Liver (tissue), 9 donors: ENCODE data around the gene MB21D2. TPM values are rescaled to one million over a fixed set of nuclear protein-coding genes. Genes with fewer than 3 reads are reported as not detected.

Experiments used
- DNase-seq: peaks from one replicate; pipeline ENCODE4 v3.0.0-alpha.2; 2017; ENCODE audit warnings: low spot score
- H3K27ac ChIP-seq, 2 donors: one replicate each; pipeline ENCODE4 v1.7.0; 2013; ENCODE audit warnings: inconsistent platforms in 2 of 2, low read length in 2 of 2, control low read depth in 1 of 2, low read depth in 1 of 2, mild to moderate bottlenecking in 1 of 2
- H3K27me3 ChIP-seq, 4 donors: one replicate each; pipeline versions ENCODE4 v1.6.1 to v1.7.0; 2013; ENCODE audit warnings: low read length in 3 of 4, inconsistent platforms in 1 of 4, mild to moderate bottlenecking in 1 of 4, moderate library complexity in 1 of 4; ENCODE audit not compliant: control insufficient read depth in 4 of 4, insufficient read depth in 4 of 4
- H3K36me3 ChIP-seq, 4 donors: one replicate each; pipeline versions ENCODE4 v1.6.1 to v1.7.0; 2013; ENCODE audit warnings: low read length in 3 of 4, mild to moderate bottlenecking in 3 of 4, low read depth in 1 of 4, moderate library complexity in 1 of 4; ENCODE audit not compliant: control insufficient read depth in 4 of 4, insufficient read depth in 3 of 4
- H3K4me1 ChIP-seq, 4 donors: one replicate each; pipeline versions ENCODE4 v1.6.1 to v1.7.0; 2013; ENCODE audit warnings: low read length in 3 of 4, mild to moderate bottlenecking in 3 of 4, moderate library complexity in 1 of 4; ENCODE audit not compliant: control insufficient read depth in 4 of 4, insufficient read depth in 4 of 4
- H3K4me3 ChIP-seq, 3 donors: one replicate each; pipeline versions ENCODE4 v1.6.1 to v1.7.0; 2013; ENCODE audit warnings: low read length in 3 of 3, control low read depth in 1 of 3, low read depth in 1 of 3, mild to moderate bottlenecking in 1 of 3
- H3K9ac ChIP-seq, 2 donors: one replicate each; pipeline ENCODE4 v1.7.0; 2013; ENCODE audit warnings: low read length in 2 of 2, mild to moderate bottlenecking in 2 of 2, moderate library complexity in 2 of 2, control low read depth in 1 of 2, low read depth in 1 of 2
- H3K9me3 ChIP-seq, 4 donors: one replicate each; pipeline versions ENCODE4 v1.6.1 to v1.7.0; 2013; ENCODE audit warnings: low read length in 3 of 4; ENCODE audit not compliant: control insufficient read depth in 4 of 4
- EGR1 ChIP-seq, 2 donors: IDR thresholded peaks; 2 replicates each; pipeline ENCODE4 v1.6.1; 2016 to 2018; ENCODE audit warnings: antibody characterized with exemption in 2 of 2, low read depth in 2 of 2
- FOXA1 ChIP-seq: IDR thresholded peaks from 2 replicates; pipeline ENCODE4 v1.6.1; 2016; ENCODE audit warnings: antibody characterized with exemption
- FOXA2 ChIP-seq: IDR thresholded peaks from 2 replicates; pipeline ENCODE4 v1.6.1; 2016; ENCODE audit warnings: antibody characterized with exemption
- GABPA ChIP-seq, 2 donors: IDR thresholded peaks in 1 of 2; conservative IDR thresholded peaks in 1 of 2; 2 replicates each; pipeline ENCODE4 v1.6.1; 2016; ENCODE audit warnings: antibody characterized with exemption in 2 of 2, mild to moderate bottlenecking in 1 of 2, moderate library complexity in 1 of 2
- HNF4A ChIP-seq, 2 donors: conservative IDR thresholded peaks; 2 replicates each; pipeline ENCODE4 v1.6.1; 2016; ENCODE audit warnings: antibody characterized with exemption in 2 of 2, mild to moderate bottlenecking in 2 of 2
- HNF4G ChIP-seq: IDR thresholded peaks from 2 replicates; pipeline ENCODE4 v1.6.1; 2016; ENCODE audit warnings: antibody characterized with exemption
- JUND ChIP-seq, 2 donors: IDR thresholded peaks; 2 replicates each; pipeline ENCODE4 v1.6.1; 2016; ENCODE audit warnings: antibody characterized with exemption in 2 of 2
- NR2F2 ChIP-seq: IDR thresholded peaks from 2 replicates; pipeline ENCODE4 v1.6.1; 2016; ENCODE audit warnings: antibody characterized with exemption
- RAD21 ChIP-seq, 2 donors: IDR thresholded peaks; 2 replicates each; pipeline ENCODE4 v1.6.1; 2016; ENCODE audit warnings: antibody characterized with exemption in 2 of 2, mild to moderate bottlenecking in 2 of 2
- RXRA ChIP-seq, 2 donors: IDR thresholded peaks; 2 replicates each; pipeline ENCODE4 v1.6.1; 2017 to 2018; ENCODE audit warnings: antibody characterized with exemption in 2 of 2, mild to moderate bottlenecking in 1 of 2
- SP1 ChIP-seq: IDR thresholded peaks from 2 replicates; pipeline ENCODE4 v1.6.1; 2018; ENCODE audit warnings: antibody characterized with exemption, mild to moderate bottlenecking
- TAF1 ChIP-seq: conservative IDR thresholded peaks from 2 replicates; pipeline ENCODE4 v1.6.1; 2016; ENCODE audit warnings: antibody characterized with exemption, mild to moderate bottlenecking
- YY1 ChIP-seq: IDR thresholded peaks from 2 replicates; pipeline ENCODE4 v1.6.1; 2016; ENCODE audit warnings: antibody characterized with exemption, mild to moderate bottlenecking
- WGBS: extraction: QIAGEN DNeasy Blood & Tissue Kit; methylation state at CpG from one replicate; pipeline ENCODE4 v1.1.7; 2013; 5-methylcytosine and 5-hydroxymethylcytosine counted together
- polyA plus RNA-seq, 2 donors: library from polyadenylated mRNA; stranded (reverse) in 1 of 2; unstranded in 1 of 2; fragments of 200-250 nt in 1 of 2; fragments of >200 nt in 1 of 2; fragmentation: Nextera tagmentation in 1 of 2; extraction: Ambion mirVana in 1 of 2; gene quantifications; one replicate each; pipeline versions ENCODE4 v1.2.1 to v1.2.3, GENCODE V29; 2013 to 2015
- total RNA-seq, 2 donors: library from RNA; depleted of rRNA; stranded (reverse); fragments of >200 nt; gene quantifications; one replicate each; pipeline ENCODE4 v1.2.3, GENCODE V29; 2014
- TF ChIP-seq, protein P1 (sequence below): IDR thresholded peaks from 2 replicates; pipeline ENCODE4 v1.6.1; 2016; ENCODE audit warnings: antibody characterized with exemption, mild to moderate bottlenecking
- TF ChIP-seq, protein P2 (sequence below): IDR thresholded peaks from 2 replicates; pipeline ENCODE4 v1.6.1; 2016; ENCODE audit warnings: antibody characterized with exemption
- TF ChIP-seq, protein P3 (sequence below): IDR thresholded peaks from 2 replicates; pipeline ENCODE4 v1.6.1; 2016; ENCODE audit warnings: antibody characterized with exemption
- TF ChIP-seq, protein P4 (sequence below): fragments of 150-350 bp; IDR thresholded peaks from 2 replicates; pipeline ENCODE4 v1.5.1; 2017; ENCODE audit warnings: improper control_type of control experiment, low read depth, low read length; ENCODE audit not compliant: missing input control
- TF ChIP-seq, protein P5 (sequence below): IDR thresholded peaks from 2 replicates; pipeline ENCODE4 v1.6.1; 2016; ENCODE audit warnings: antibody characterized with exemption
- donor health status: healthy.
- donor health status: healthy.
- donor health status: healthy.
- donor health status: healthy.
- donor health status: healthy.

MB21D2 gene
- total and polyA plus RNA-seq, 4 donors, result 0.13 to 1.9 (median 0.46) TPM

DNA sequence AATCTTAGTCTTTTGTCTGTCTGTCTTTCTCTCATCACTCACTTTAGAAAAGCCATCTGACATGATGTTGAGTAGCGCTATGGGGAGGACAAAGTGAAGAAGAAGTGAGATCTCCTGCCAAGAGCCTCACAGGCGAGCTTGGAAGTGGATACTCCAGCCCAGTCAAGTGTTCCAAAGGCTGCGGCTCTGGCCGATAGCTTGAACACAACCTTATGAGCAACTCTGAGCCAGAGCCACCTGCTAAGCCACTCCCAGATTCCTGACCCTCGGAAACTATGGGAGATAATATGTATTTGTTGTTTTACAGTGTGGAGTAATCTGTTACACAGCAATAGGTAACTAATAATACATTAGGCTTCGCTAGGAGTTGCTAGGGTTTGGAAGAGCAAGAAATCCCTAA lies 76.2 kb downstream of the MB21D2 start:
- H3K4me3 ChIP-seq, result no peak overlapping the region
- no peak overlapping the region for H3K9ac ChIP-seq

More for the DNA sequence above, 76.2 kb downstream of the MB21D2 start:
- Histone ChIP-seq H3K27ac (no peak overlapping the region), H3K4me1 (no peaks in the 10 kb centered on the region), H3K36me3 (no peaks in the 10 kb centered on the region), H3K27me3 (peaks cover 0 to 13% (median 4%) of the 10 kb centered on the region in 4 donors), H3K9me3 (no peaks in the 10 kb centered on the region)
- DNase-seq, result no peak
- TF ChIP-seq SP1 (no peak), HNF4G (no peak), GABPA (IDR thresholded peaks at IDR 0.05 in 1 of 2, conservative IDR thresholded peaks at IDR 0.05 in 1 of 2) (no peak), TAF1 (no peak), RXRA (IDR thresholded peaks at IDR 0.05) (no peak), FOXA2 (no peak), RAD21 (IDR thresholded peaks at IDR 0.05) (no peak), EGR1 (IDR thresholded peaks at IDR 0.05; ENCODE audit: low read depth in 2 of 2) (no peak), HNF4A (conservative IDR thresholded peaks at IDR 0.05) (no peak), YY1 (no peak), FOXA1 (no peak), NR2F2 (no peak), JUND (IDR thresholded peaks at IDR 0.05) (no peak)
- TF ChIP-seq, protein P1, sequence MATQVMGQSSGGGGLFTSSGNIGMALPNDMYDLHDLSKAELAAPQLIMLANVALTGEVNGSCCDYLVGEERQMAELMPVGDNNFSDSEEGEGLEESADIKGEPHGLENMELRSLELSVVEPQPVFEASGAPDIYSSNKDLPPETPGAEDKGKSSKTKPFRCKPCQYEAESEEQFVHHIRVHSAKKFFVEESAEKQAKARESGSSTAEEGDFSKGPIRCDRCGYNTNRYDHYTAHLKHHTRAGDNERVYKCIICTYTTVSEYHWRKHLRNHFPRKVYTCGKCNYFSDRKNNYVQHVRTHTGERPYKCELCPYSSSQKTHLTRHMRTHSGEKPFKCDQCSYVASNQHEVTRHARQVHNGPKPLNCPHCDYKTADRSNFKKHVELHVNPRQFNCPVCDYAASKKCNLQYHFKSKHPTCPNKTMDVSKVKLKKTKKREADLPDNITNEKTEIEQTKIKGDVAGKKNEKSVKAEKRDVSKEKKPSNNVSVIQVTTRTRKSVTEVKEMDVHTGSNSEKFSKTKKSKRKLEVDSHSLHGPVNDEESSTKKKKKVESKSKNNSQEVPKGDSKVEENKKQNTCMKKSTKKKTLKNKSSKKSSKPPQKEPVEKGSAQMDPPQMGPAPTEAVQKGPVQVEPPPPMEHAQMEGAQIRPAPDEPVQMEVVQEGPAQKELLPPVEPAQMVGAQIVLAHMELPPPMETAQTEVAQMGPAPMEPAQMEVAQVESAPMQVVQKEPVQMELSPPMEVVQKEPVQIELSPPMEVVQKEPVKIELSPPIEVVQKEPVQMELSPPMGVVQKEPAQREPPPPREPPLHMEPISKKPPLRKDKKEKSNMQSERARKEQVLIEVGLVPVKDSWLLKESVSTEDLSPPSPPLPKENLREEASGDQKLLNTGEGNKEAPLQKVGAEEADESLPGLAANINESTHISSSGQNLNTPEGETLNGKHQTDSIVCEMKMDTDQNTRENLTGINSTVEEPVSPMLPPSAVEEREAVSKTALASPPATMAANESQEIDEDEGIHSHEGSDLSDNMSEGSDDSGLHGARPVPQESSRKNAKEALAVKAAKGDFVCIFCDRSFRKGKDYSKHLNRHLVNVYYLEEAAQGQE, result no peak
- TF ChIP-seq, protein P2, sequence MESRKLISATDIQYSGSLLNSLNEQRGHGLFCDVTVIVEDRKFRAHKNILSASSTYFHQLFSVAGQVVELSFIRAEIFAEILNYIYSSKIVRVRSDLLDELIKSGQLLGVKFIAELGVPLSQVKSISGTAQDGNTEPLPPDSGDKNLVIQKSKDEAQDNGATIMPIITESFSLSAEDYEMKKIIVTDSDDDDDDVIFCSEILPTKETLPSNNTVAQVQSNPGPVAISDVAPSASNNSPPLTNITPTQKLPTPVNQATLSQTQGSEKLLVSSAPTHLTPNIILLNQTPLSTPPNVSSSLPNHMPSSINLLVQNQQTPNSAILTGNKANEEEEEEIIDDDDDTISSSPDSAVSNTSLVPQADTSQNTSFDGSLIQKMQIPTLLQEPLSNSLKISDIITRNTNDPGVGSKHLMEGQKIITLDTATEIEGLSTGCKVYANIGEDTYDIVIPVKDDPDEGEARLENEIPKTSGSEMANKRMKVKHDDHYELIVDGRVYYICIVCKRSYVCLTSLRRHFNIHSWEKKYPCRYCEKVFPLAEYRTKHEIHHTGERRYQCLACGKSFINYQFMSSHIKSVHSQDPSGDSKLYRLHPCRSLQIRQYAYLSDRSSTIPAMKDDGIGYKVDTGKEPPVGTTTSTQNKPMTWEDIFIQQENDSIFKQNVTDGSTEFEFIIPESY, result no peak
- TF ChIP-seq, protein P3, sequence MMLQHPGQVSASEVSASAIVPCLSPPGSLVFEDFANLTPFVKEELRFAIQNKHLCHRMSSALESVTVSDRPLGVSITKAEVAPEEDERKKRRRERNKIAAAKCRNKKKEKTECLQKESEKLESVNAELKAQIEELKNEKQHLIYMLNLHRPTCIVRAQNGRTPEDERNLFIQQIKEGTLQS, result no peak
- TF ChIP-seq, protein P4, sequence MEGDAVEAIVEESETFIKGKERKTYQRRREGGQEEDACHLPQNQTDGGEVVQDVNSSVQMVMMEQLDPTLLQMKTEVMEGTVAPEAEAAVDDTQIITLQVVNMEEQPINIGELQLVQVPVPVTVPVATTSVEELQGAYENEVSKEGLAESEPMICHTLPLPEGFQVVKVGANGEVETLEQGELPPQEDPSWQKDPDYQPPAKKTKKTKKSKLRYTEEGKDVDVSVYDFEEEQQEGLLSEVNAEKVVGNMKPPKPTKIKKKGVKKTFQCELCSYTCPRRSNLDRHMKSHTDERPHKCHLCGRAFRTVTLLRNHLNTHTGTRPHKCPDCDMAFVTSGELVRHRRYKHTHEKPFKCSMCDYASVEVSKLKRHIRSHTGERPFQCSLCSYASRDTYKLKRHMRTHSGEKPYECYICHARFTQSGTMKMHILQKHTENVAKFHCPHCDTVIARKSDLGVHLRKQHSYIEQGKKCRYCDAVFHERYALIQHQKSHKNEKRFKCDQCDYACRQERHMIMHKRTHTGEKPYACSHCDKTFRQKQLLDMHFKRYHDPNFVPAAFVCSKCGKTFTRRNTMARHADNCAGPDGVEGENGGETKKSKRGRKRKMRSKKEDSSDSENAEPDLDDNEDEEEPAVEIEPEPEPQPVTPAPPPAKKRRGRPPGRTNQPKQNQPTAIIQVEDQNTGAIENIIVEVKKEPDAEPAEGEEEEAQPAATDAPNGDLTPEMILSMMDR, result no peak
- TF ChIP-seq, protein P5, sequence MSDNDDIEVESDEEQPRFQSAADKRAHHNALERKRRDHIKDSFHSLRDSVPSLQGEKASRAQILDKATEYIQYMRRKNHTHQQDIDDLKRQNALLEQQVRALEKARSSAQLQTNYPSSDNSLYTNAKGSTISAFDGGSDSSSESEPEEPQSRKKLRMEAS, result no peak
- 92% methylated on average over 6 of the region's 6 CpGs for WGBS
